Chondrocyte (in vitro differentiated cells): ENCODE measurements around the gene GRAMD1B. TPM values are rescaled to one million over a fixed set of nuclear protein-coding genes. Genes with fewer than 3 reads are reported as not detected.

Source experiments
- DNase-seq: peaks from one replicate; pipeline ENCODE4 v3.0.0; 2021; ENCODE audit warnings: mixed read lengths, low spot score
- H3K27ac Mint-ChIP-seq: one replicate; pipeline ENCODE4 v1.8.0; 2021; ENCODE audit warnings: mild to moderate bottlenecking, moderate library complexity, mixed read lengths; ENCODE audit not compliant: unreplicated experiment
- H3K27me3 Mint-ChIP-seq: 2 replicates; pipeline ENCODE4 v1.8.0; 2021; ENCODE audit warnings: low read depth, mixed read lengths
- H3K36me3 Mint-ChIP-seq: 2 replicates; pipeline ENCODE4 v1.8.0; 2021; ENCODE audit warnings: low read depth, mixed read lengths
- H3K4me1 Mint-ChIP-seq: 2 replicates; pipeline ENCODE4 v1.8.0; 2021; ENCODE audit warnings: low read depth, mild to moderate bottlenecking, mixed read lengths
- H3K4me3 Mint-ChIP-seq: one replicate; pipeline ENCODE4 v1.8.0; 2021; ENCODE audit warnings: mild to moderate bottlenecking, moderate library complexity, mixed read lengths; ENCODE audit not compliant: unreplicated experiment
- H3K9me3 Mint-ChIP-seq: 2 replicates; pipeline ENCODE4 v1.8.0; 2021; ENCODE audit warnings: low read depth, mixed read lengths
- CTCF ChIP-seq: fragments of 200-600 bp; sonication (generic); IDR thresholded peaks from 2 replicates; pipeline ENCODE4 v1.5.0; 2021; ENCODE audit warnings: antibody characterized with exemption, mild to moderate bottlenecking, moderate library complexity
- total RNA-seq: library from RNA; stranded (reverse); gene quantifications from 3 replicates; pipeline ENCODE4 v1.2.1, GENCODE V29; 2021

Gene GRAMD1B
- total RNA-seq, 1 donor from 2014 or later = 0.99 TPM

GRCh38 chr11:123477205-123477907 is 47.3 kb downstream of the GRAMD1B start:
- peaks cover 27% of the 10 kb centered on the region for H3K4me1 Mint-ChIP-seq
- H3K4me3 Mint-ChIP-seq = no peak overlapping the region
- H3K27ac Mint-ChIP-seq = no peak overlapping the region
- no peaks in the 10 kb centered on the region for H3K36me3 Mint-ChIP-seq
- no peak for TF ChIP-seq CTCF
- H3K27me3 Mint-ChIP-seq = no peaks in the 10 kb centered on the region
- no peak for DNase-seq
- no peaks in the 10 kb centered on the region for H3K9me3 Mint-ChIP-seq

- Mint-ChIP-seq H3K4me3 (no peak overlapping the region), H3K36me3 (no peaks in the 10 kb centered on the region), H3K27me3 (no peaks in the 10 kb centered on the region), H3K4me1 (peaks cover 27% of the 10 kb centered on the region), H3K9me3 (no peaks in the 10 kb centered on the region), H3K27ac (no peak overlapping the region)
- DNase-seq = no peak
- TF ChIP-seq CTCF = peak; percentile 90
These were observed 48.4 kb downstream of the GRAMD1B start for GRCh38 chr11:123478352-123478987.

DNA sequence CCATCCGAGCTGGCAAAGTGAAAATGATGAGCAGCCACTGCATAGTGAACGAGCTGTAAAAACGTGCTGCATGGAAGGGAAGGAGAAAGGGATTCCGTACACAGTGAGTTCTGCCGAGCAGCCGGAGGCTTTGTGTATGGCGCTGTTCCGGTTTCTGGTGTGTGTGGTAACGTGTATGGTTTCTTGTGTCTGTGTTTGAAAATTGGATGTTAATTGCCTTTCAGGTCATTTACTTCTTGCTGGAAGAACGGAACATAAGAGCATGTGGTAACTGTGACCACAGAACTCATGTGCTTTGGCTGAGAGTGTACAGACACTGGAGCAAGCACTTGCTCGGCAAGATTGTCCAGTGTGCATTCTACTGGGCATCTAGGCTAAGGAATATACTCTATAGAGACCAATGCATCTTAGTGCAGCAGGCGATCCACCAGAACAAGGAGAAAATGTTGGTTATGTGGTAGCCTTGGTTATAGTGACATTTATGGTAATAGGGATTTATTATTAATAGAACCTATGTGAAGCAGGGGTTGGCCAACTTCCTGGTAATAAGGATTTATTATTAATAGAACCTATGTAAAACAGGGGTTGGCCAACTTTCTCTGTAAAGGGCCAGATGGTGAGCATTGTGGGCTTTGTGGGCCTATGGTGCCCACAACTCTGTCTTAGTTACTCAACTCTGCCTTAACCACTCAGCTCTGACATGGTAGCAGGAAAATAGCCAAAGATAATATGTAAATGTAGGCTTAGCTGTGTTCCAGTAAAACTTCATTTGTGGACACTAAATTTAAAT is 49.2 kb downstream of the GRAMD1B start:
- no peak for DNase-seq
- TF ChIP-seq CTCF = no peak
- peaks cover 20% of the 10 kb centered on the region for H3K4me1 Mint-ChIP-seq
- no peaks in the 10 kb centered on the region for H3K9me3 Mint-ChIP-seq
- H3K4me3 Mint-ChIP-seq = no peak overlapping the region
- no peaks in the 10 kb centered on the region for H3K27me3 Mint-ChIP-seq
- H3K36me3 Mint-ChIP-seq = no peaks in the 10 kb centered on the region
- H3K27ac Mint-ChIP-seq = no peak overlapping the region

DNA sequence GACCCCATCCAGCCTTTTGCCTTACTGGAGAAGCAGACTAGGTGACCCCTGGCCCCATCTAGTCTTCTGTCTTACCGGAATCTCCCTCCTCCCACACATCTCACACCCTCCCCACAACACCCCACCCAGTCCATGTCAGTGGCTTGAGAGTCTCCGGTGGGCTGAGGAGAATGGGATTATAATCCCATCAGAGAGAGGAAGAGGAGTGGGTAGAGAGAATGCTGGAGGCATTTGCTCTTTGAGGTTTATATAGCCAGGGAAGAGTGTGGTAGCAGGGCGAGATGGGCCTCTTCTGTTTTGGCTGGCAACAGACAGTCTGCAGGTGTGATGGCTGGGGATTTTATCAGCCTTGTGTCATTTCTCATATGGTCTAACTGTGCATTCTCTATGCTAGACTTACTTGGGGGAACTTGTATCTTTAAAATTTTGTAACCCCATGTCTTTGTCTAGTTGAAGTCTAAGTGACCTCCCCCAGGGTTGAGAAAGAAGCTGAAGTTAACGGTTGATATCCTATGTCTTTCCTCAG is 50.3 kb downstream of the GRAMD1B start:
- H3K9me3 Mint-ChIP-seq = no peaks in the 10 kb centered on the region
- no peaks in the 10 kb centered on the region for H3K27me3 Mint-ChIP-seq
- no peak for DNase-seq
- TF ChIP-seq CTCF = no peak
- no peak overlapping the region for H3K27ac Mint-ChIP-seq
- H3K4me3 Mint-ChIP-seq = no peak overlapping the region
- peaks cover 9% of the 10 kb centered on the region for H3K4me1 Mint-ChIP-seq
- no peaks in the 10 kb centered on the region for H3K36me3 Mint-ChIP-seq

DNA sequence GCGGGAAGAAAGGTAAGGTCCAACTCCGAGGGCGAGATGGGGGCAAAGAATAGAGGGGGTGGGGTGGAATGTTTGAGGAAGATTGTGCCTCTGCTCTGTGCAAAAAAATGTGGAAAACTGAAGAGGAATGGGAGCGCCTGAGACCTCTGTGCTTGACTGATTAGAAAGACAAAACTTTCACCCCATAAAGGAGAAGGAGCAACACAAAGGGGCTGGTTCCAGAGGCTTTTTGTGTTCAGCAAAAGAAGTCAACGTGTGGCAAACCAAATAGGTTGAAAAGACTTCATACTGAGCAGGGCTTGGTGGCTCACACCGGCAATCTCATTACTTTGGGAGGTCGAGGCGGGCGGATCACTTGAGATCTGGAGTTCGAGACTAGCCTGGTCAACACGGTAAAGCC is 50.8 kb downstream of the GRAMD1B start:
- no peak for DNase-seq
- H3K4me3 Mint-ChIP-seq = no peak overlapping the region
- no peak overlapping the region for H3K27ac Mint-ChIP-seq
- H3K4me1 Mint-ChIP-seq = peaks cover 5% of the 10 kb centered on the region
- TF ChIP-seq CTCF = no peak
- H3K27me3 Mint-ChIP-seq = no peaks in the 10 kb centered on the region
- no peaks in the 10 kb centered on the region for H3K9me3 Mint-ChIP-seq
- H3K36me3 Mint-ChIP-seq = no peaks in the 10 kb centered on the region
